Activated CD4-positive, alpha-beta T cell treated with anti-CD3 and anti-CD28 coated beads, Interleukin-2, amount 50 U/mL, for 1 hour (primary cell): ENCODE results near the gene DUSP1.
"Not testable (repeated sequence)": the region's sequence is repeated elsewhere in the genome, so short reads cannot be mapped to it uniquely, and the experiment has no call there.

Experiments used
- DNase-seq: peaks from one replicate; pipeline ENCODE4 v3.0.0-alpha.2; 2020

The DUSP1 gene

GRCh38 chr5:172770675-172771438 lies at the start of gene DUSP1:
Gene DUSP1 (minus strand): TSS chr5:172771195. CDS start chr5:172770952, 243 bp downstream.
- peak; percentile 99 for DNase-seq

- no peak for DNase-seq
These were observed 49.2 kb upstream of the DUSP1 start for GRCh38 chr5:172820046-172820767.

- no peak for DNase-seq
These were observed 48.6 kb upstream of the DUSP1 start for GRCh38 chr5:172819569-172819968.

GRCh38 chr5:172818081-172818480 lies 47.1 kb upstream of the DUSP1 start:
- DNase-seq: no peak

- no peak for DNase-seq
These were observed 46.7 kb upstream of the DUSP1 start for GRCh38 chr5:172817664-172818063.

- no peak for DNase-seq
These were observed 46.0 kb upstream of the DUSP1 start for GRCh38 chr5:172816925-172817562.

GRCh38 chr5:172815631-172816030 lies 44.6 kb upstream of the DUSP1 start:
- DNase-seq: no peak

- not testable (repeated sequence) for DNase-seq
These were observed 40.0 kb upstream of the DUSP1 start for GRCh38 chr5:172810996-172811395.

GRCh38 chr5:172809774-172810173 lies 38.8 kb upstream of the DUSP1 start:
- DNase-seq: no peak

GRCh38 chr5:172807766-172808311 lies 36.8 kb upstream of the DUSP1 start:
- no peak for DNase-seq

- peak; percentile 76 for DNase-seq
These were observed 36.1 kb upstream of the DUSP1 start for GRCh38 chr5:172806897-172807672.

GRCh38 chr5:172805736-172806255 lies 34.8 kb upstream of the DUSP1 start:
- no peak for DNase-seq

- no peak for DNase-seq
These were observed 34.2 kb upstream of the DUSP1 start for GRCh38 chr5:172805018-172805683.

GRCh38 chr5:172802567-172803176 lies 31.7 kb upstream of the DUSP1 start:
- no peak for DNase-seq

- DNase-seq: no peak
These were observed 31.1 kb upstream of the DUSP1 start for GRCh38 chr5:172802112-172802511.

GRCh38 chr5:172801179-172801671 lies 30.2 kb upstream of the DUSP1 start:
- no peak for DNase-seq

- DNase-seq: no peak
These were observed 29.1 kb upstream of the DUSP1 start for GRCh38 chr5:172800088-172800551.

GRCh38 chr5:172799416-172799815 lies 28.4 kb upstream of the DUSP1 start:
- no peak for DNase-seq

GRCh38 chr5:172798422-172799215 lies 27.6 kb upstream of the DUSP1 start:
- no peak for DNase-seq

GRCh38 chr5:172797771-172798191 lies 26.8 kb upstream of the DUSP1 start:
- DNase-seq: no peak
